RWPE1 (cell line): ENCODE data around the gene CPAMD8.

ENCODE experiments used
- CTCF ChIA-PET: fragments of 350-600 bp; sonication (Branson Sonifier 250); formaldehyde crosslinking; extraction: SDS; loops from one replicate; lab custom pipeline; 2021; lab: Yijun Ruan, JAX
- POLR2A ChIA-PET: fragments of 400-600 bp; formaldehyde crosslinking; extraction: SDS; loops from one replicate; lab custom pipeline; 2020; ENCODE audit warnings: antibody characterized with exemption; ENCODE audit not compliant: low non-redundant PET; lab: Yijun Ruan, JAX
- DNase-seq: peaks from one replicate; pipeline ENCODE4 v3.0.0; 2012; ENCODE audit warnings: low spot score
- H3K27ac ChIP-seq: fragments of 450-650 bp; 2 replicates; pipeline ENCODE4 v1.5.1; 2017
- CTCF ChIP-seq: fragments of 450-650 bp; conservative IDR thresholded peaks from 2 replicates; pipeline ENCODE4 v1.5.1; 2017; ENCODE audit warnings: low read depth, mild to moderate bottlenecking

The CPAMD8 gene

GRCh38 chr19:16901491-16902175 lies 125.0 kb downstream of the CPAMD8 start:
- ChIA-PET CTCF (no interaction called here), POLR2A (no interaction called here)
- TF ChIP-seq CTCF, result no peak
- H3K27ac ChIP-seq, result no peak overlapping the region
- no peak for DNase-seq

- POLR2A ChIA-PET, result no interaction called here
- no peak; the same call in 1 of the 2 replicates for TF ChIP-seq CTCF
- H3K27ac ChIP-seq, result no peak overlapping the region
- DNase-seq, result no peak
- CTCF ChIA-PET, result interaction anchor here (0.6 to 1.2 kb wide), 7 partner anchors 9 to 731 kb away, joined by 3 to 4 read pairs (median 3); no protein-coding TSS in a partner anchor
Observed at GRCh38 chr19:16899566-16900075, 127.0 kb downstream of the CPAMD8 start.

GRCh38 chr19:16898361-16899015 lies 128.1 kb downstream of the CPAMD8 start:
- no peak overlapping the region for H3K27ac ChIP-seq
- DNase-seq, result no peak
- ChIA-PET CTCF (no interaction called here), POLR2A (interaction anchor here (0.6 kb wide), 1 partner anchor 198 kb away, joined by 3 read pairs; no protein-coding TSS in a partner anchor)
- TF ChIP-seq CTCF, result no peak

GRCh38 chr19:16897856-16898161 lies 128.8 kb downstream of the CPAMD8 start:
- peak overlapping the region; percentile 63 for H3K27ac ChIP-seq
- no peak for TF ChIP-seq CTCF
- POLR2A ChIA-PET, result interaction anchor here (0.6 kb wide), 1 partner anchor 197 kb away, joined by 3 read pairs; no protein-coding TSS in a partner anchor
- CTCF ChIA-PET, result interaction anchor here (0.7 kb wide), 1 partner anchor 271 kb away, joined by 11 read pairs; no protein-coding TSS in a partner anchor
- no peak for DNase-seq

- peak; percentile 99 for DNase-seq
- POLR2A ChIA-PET, result no interaction called here
- CTCF ChIA-PET, result interaction anchor here (0.7 kb wide), 1 partner anchor 272 kb away, joined by 11 read pairs; no protein-coding TSS in a partner anchor
Observed at GRCh38 chr19:16897029-16897855, 129.4 kb downstream of the CPAMD8 start.

More at GRCh38 chr19:16897029-16897855, 129.4 kb downstream of the CPAMD8 start:
- TF ChIP-seq CTCF, result no peak
- H3K27ac ChIP-seq, result peak overlapping the region; percentile 67
